Mesenteric fat pad (tissue), 1 donor: ENCODE results near the gene XIRP1. TPM values are rescaled to one million over a fixed set of nuclear protein-coding genes. Genes with fewer than 3 reads are reported as not detected.
"Not testable (repeated sequence)": the region's sequence is repeated elsewhere in the genome, so short reads cannot be mapped to it uniquely, and the experiment has no call there.

Experiments
- DNase-seq: peaks from one replicate; pipeline ENCODE4 v3.0.0-alpha.2; 2020; ENCODE audit warnings: low spot score
- total RNA-seq: library from RNA; stranded (reverse); fragmentation: NEBNext Ultra II Directional; extraction: Animal tissue kit (Norgen Biotek cat#: 25700); gene quantifications from one replicate; pipeline ENCODE4 v1.2.1, GENCODE V29; 2021
- donor health status: DM: yes; HTN: yes; CAD: no.

XIRP1 gene
- total RNA-seq, 1 donor from 2014 or later: 0.10 TPM

DNA sequence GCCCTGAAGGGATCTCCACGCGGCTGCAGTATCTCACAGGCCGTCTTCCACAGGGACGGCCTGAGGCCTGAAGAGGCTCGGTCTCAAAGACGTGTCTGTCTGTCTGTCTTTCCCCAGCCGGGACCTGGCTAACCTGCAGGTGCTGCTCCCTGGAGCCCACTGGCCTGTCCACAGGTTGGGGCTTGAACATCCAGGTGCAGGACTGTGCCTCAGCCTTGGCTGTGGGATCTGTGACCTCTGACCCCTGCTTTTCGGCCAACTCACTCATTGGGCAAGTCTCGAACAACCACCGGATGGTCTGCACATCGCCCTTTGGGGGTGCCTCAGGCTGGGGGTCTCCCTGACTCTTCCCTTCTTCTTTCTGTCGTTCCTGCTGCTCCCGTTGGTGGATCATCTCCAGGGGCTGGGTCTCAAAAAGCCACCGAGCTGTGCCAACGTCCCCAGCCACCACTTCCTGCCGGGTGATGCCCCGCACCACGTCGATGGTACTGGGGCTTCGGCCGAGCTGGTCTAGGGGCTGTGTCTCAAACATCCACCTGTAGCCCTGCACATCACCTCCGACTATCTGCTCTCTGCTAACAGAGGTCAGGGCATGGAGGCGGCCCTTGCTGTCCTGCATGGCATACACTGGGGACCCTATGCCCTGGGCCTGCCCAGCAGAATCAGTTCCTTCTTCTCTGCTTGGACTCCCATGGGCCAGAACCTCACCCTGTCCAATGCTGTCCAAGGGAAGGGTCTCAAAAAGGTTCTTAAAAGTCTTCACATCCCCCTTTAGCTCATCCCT, 4.8 kb downstream of the XIRP1 start:
- no peak for DNase-seq

DNA sequence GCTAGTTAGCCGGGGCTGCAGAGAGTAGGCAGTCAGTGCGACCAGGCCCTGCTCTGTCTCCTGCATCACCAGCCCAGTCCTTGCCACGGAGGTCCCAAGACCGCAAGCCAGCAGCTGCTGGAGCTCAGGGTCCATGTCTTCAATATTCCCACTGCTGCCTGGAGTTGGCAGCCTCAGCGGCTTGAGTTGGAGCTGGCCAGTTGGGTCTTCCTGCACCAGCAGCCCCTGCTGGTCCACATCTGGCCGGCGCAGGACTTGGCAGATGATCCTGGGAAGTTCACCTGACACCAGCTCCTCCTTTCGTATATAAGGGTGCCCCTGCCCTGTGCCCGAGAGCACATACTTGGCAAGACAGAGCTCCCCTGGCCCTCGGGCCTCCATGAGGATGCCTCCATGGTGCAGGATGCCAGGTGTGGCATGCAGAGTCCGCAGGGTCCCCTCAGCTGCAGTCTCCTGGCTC, 5.7 kb downstream of the XIRP1 start:
- no peak for DNase-seq

DNA sequence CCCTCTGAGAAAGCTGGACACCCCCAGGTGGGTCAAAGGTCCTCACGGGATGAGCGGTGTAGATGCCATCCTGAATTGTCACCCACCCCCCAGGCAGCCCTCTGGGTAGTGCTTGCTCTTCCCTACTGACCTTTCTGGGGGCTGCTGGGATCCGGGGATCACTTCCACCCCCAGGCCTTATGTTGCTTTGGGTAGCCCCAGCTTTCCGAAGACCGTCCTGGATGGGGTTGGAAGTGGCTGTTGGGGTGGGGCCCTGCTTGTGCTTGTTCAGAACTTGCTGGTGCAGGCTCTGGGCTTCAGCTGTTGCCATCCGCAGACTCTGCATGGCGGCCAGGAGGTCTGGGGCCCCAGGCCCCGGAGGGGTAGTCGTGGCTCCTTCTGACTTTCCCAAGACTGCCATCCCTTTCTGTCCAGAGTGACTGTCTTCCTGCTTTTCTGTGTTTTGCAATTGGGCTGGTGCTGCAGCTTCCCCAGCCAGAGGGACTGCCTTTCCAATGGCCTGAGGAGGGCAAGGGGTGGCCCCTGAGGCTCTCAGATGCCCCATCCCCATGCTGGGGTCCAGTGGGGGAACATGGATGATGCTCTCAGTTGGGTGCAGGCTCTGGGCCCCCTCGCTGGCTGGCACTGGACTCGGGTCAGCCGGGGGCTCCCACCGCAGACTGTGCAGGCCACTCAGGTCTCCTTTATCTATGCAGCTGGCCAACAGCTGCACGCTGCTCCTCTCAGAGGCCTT, 6.3 kb downstream of the XIRP1 start:
- no peak for DNase-seq

DNA sequence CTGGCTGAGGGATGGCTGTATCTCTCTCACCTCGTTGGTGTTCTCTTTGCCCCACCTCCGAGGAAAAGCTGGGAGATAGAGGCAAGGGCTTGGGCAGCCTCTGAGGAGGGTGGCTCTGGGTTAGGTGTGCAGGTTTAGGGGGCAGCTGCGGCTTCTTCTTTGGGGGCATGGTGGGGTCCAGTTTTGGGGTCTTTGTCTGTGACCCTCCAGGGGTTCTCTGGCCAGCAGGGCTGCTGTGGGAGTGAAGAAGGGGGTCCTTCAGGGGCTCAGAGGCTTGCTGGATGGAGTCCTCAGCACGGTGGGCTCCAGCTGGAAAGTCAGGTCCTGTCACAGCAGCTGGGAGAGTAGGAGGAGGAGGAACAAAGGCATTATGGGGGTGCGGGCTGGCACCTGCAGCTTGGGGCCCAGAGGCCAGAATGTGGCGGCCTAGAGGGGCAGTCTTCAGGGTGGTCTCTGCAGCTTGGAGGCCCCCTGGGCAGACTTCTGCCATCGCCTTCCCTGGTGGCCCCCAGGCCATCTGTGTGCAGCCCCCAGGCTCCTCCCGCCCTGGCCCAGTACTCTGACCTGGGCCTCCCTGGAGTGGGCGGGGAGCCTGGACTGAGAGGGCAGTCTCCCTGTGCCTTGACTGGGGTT, 7.0 kb downstream of the XIRP1 start:
- no peak for DNase-seq

DNA sequence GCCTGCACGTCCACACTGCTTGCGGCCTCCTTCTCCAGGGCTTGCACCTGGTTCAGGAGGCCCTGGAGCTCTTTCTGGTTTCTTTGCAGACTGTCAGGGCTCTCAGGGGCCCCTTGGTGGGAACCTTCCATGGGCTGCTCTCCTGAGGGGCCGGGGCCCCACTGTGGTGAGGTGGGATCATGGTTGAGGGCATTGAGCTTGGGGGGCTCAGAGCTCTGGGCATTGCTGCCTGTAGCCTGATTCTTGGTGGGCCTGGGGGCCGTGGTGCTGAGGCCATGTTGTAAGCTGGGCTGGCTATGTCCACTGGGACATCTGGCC, 7.5 kb downstream of the XIRP1 start:
- DNase-seq: no peak

DNA sequence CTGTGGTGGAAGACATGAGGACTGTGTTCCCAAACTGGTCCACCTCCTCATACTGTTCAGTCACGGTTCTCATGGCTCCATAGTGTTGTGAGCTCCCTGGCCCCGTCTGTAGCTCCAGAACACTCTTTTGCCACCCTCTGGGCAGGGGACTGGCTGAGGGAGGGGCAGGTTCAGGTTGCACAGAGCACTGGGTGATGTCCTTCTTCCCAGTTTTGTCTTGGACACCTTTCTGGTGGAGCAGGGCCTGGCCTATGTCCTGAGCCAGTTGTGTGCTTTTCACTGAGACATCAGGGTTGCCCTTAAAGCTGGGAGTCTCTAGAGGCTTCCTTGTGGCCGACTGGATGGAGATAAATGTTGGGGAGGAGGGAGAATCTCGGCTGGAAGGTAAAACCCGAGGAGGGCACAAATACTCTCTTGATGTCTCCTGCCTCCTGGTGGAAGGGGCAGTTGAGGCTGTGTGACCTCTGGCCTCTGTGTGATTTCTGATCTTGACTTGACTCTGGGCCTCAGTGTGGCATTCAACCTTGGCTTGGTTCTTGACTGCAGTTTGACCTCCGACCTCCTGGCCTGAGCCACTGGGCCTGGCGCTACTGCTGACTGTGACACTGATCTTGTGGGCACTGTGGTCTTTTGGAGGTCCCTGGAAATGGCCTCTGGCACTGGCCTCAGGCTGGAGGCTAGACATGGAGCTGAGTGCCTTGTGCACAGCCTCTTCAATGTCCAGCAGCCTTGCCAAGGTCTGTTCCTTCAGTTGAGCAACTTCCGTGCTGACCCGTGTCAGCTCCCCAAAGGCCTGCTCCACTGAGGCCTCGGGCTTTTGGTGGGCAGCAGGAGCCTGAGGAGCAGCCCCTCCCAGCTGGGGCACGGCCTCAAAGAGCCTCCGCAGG, 8.1 kb downstream of the XIRP1 start:
- no peak for DNase-seq

DNA sequence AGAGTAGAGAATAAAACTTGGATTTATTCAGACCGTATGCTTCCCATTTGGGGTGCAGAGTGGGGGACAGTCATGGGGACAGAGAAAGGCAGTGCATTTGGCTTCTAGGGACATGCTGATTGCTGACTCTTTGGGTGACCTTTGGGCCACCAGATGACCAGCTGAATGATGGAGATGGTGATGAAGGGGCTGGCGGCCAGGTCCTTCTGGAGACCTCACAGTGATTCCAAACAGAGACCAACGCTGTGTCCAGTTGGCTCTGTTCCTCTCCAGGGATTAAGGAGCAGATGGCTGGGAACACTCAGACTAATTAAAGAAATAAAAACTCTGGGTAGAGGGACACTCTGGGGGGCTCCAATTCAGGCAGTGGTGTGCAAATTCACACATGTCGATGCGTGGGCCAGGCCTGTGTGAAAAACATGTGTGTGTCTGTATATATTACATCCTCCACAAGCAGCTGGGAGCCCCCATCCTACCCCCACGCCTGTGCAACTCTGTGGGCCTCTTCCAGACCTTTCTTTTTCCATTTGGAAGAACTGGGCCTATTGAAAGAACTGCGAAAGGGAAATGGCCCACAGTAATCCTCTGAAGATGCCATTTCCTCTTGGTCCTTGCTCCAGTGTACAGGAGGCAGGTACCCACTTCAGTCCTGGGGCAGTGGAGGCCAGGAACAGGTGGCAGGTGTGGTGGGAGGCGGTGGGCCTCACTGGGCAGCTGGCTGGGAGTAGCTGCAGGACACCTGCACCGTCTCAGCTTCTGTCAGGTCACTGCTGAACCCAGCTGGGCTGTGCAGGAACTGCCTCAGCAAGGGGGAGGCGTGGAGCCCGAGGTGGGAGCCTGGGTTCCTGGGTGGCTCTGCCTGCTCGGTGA, 8.9 kb downstream of the XIRP1 start:
- DNase-seq: no peak

DNA sequence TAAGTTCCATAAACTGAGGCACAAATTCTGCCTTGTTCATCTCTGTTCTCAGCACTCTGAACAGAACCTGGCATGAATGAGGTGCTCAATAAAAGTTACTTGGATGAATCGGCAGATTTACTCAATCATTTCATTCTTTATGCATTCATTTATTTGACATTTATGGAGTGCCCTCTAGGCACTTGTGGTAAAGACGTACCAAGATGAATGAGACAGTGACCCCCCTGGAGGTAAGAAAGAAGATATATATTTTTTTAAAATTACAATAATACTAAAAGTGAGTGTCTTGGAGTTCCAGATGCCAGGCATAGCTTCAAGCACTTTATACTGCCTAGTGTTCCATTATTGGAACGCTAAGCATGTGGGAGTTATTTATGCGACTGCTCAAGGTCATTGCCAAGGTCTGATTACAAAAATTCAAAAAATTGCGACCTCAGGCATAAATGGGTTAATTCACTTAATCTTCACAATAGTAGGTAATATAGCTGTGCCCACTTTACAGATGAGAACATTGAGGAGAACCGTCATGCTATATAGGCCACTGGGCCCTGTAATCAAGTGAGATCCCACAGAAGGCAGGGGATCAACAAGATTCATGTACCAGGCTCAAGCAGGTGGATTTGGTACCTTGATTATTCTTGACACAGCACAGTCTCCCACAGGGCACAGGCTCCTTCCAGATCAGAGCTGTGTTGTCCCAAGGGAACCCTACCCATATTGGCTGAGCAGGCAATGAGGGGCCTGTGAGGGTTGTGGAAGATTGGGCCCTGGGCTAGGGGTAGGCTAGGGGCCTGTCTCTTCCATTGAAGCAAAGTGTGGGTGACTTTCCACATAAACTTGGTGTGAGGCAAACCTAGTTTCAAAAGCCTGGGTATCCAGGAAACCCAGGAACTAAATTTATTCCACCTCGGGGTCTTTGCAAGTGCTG, 10.7 kb downstream of the XIRP1 start:
- no peak for DNase-seq

DNA sequence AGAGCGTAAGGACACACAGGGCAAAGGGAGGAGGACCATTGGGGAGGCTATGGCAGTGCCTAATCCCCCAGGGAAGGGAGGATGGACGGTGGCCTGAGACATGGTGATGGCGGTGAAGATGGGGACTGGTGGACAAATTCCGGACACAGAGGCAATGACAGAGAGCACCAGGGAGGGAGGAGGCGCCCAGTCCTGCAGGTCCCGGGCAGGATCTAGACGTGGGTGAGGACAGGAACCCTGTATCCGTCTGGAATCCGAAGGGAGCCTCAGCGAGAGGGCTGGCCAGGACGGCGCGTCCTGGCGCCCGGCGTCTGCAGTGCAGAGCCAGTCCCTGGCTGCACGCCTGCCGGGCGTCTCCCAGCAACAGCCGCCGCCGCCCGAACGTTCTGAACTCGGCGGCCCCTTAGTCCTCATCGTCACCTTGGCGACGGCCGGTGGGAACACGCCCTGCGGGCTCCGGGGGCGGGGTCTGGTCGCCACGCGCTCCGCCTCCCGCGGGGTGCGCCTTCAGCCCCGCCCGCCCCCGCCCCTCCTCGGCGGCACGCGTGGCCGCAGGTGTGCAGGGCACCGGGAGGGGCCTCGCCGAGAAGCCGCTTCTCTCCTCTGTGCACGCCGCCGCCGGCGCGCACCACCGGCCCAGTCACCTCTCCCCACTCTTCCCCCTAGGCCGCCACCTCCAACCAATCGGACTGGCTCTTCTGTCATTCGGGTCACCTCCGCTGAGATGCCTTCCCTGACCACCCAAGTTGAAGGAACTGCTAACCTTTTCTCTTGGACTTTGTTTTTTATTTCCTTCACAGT, 11.6 kb downstream of the XIRP1 start:
- peak; percentile 96 for DNase-seq

DNA sequence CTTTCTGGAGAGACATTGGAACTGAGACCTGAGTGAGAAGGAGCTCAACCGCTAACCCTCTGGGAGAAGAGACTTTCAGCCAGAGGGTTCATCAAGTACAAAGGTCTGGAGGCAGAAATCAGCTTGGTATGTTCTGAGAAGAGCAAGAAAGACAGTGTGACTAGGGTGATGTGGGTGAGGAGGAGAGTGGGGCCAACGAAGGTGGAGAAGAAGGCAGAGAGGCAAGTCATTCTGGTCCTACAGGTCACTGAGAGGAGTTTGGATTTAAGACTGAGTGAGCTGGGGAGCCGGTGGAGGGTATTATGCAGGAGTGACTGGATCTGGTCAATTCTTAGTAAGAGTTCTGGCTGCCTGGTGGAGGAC, 12.2 kb downstream of the XIRP1 start:
- DNase-seq: no peak

DNA sequence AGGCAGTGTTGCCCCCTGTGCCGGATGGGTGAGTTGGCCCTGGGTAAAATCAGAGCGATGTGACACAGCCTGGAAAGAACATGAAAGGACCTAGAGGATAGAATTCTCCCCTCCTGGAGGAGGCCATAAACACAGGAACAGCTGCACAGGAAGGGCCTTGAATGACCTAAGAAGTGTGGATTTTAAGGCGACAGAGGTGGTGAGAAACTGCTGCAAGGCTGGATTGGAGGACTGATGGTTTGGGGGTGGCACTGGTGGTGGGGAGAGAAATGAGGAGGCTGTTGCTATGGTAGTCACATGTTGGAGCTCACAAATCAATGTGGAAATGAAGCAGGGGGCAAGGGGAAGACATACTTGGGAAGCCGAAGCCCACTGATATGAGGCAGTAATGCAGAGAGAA, 13.8 kb downstream of the XIRP1 start:
- no peak for DNase-seq

DNA sequence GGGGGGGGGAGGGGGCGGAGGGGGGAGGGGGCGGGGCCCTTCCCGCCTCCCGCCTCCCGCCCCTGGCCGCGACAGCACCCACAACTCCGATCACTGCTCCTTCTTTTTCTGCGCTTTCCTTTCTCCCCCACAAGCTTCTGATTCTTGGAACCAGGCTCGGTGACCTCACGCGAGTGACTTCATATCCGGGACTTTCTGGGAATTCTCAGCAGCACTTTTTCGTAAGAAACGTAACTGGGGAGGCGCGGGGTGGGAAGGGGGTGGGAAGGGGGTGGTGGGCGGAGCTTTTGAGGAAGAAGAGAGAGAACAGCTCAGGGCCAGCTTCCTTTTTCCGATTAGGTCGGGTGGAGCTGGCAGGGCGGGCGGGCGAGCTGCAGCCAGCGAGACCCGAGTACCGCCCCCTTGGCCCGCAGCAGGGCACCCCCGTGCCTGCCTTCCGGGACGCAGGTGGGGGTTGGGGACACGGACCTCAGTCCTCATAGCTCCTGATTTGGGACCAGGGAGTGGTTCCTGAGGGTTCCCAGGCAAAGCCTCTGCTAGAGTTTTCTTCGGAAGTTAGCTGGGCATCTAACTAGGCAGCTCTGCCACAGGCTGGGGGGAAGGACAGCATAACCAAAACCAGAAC, 14.6 kb downstream of the XIRP1 start:
- peak; percentile 95 for DNase-seq

DNA sequence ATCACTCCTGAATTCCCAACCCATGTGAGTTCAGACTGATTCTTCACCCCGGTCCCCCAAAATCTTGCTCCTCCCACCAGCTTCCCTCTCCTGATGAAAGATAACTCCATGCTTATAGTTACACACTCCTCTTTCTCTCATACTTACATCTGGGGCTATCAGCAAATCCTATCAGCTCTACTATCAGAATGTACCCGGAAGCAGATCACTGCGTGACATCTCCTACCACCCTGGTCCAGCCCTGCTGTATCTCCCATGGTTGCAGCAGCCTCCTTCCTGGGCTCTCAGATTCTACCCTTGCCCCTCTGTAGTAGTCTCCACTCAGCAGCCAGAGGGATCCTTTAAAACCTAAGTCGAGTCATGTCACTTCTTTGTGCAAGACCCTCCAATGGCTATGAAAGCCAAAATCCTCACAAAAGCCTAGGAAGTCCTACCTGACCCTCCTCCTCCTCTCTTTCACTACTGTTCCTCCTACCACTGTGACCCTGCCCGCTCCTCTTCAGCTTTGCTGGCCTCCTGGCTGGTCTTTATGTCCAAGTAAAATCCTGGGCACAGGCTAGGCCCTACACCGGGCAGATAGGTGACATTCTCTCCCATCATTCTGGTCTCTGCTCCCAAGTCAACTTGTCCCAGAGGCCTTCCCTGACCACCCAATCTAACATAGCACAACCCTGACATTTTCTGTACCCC, 16.2 kb downstream of the XIRP1 start:
- DNase-seq: no peak

DNA sequence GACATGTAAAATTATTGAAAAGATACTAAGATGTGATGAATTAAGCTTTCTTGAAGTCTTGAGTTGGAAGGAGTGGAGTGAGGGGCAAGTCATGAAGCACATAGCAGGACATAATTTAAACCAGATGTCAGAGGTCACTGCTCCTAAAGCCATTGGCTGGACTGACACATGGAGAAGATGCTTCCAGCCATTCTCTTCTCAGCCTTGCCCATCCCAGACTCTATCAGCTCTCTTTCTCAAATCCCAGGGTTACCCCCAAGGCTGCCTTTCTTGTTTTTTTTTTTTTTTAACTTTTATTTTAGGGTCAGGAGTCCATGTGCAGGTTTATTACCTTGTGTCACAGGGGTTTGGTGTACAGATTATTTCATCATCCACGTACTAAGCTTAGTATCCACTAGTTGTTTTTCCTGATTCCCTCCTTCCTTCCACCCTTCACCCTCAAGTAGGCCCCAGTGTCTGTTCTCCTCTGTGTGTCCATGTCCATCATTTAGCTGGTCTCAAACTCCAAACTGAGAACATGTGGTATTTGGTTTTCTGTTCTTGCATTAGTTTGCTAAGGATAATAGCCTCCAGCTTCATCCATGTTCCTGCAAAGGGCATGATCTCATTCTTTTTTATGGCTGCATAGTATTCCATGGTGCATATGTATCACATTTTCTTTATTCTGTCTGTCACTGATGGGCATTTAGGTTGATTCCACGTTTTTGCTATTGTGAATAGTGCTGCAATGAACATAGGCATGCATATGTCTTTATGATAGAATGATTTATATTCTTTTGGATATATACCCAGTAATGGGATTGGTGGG, 18.9 kb downstream of the XIRP1 start:
- DNase-seq: no peak

DNA sequence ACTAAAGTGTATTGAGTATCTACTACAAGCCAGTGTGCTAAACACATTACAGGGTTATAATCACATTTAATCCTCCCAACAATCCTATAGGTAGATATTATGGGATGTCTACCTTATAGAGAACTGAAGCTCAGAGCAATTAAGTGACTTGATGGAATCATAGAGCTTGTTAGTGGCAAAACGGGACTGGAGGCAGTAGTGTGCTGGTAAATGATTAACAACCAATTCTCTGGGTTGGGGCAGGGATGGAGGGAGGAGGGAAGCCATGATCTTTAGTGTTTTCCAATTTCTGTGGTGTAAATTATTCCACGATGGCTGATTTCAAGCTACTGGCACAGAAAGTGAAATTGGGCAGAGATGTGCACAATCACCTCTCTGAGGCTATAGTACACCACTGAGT, 20.5 kb downstream of the XIRP1 start:
- no peak for DNase-seq

DNA sequence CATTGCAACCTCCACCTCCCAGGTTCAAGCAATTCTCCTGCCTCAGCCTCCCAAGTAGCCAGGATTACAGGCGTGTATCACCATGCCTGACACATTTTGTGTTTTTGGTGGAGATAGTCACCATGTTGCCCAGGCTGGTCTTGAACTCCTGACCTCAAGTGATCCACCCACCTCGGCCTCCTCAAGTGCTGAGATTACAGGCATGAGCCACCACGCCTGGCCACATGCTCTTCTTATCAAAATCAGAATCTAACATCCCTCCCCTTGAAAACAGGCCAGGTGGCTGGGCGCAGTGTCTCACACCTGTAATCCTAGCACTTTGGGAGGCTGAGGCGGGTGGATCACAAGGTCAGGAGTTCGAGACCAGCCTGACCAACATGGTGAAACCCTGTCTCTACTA, 21.5 kb downstream of the XIRP1 start:
- not testable (repeated sequence) for DNase-seq

DNA sequence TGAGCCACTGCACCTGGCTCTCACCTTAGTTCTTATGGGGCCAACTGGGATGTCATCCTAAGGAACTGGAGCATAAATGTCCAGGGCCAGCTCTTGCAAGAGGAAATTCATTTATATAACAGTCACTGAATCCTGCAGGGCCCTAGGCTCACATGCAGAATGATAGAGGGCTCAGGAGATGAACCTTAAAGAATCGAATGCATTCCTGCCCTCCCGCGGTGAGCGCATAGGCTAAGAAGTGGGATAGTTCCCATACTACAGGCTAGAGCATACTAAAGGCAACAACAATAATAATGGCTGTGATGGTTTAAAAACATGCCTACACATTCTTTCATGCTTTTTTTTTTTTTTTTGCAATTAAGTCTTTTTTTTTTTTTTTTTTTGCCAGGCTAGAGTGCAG, 21.9 kb downstream of the XIRP1 start:
- DNase-seq: no peak
